Ishikawa (cell line): ENCODE results near the gene FOXF1.

Experiments used
- EGR1 ChIP-seq: IDR thresholded peaks from 2 replicates; pipeline ENCODE4 v1.6.1; 2012
- FOXM1 ChIP-seq: IDR thresholded peaks from 2 replicates; pipeline ENCODE4 v1.6.1; 2012; ENCODE audit warnings: low read depth, borderline replicate concordance
- NFIC ChIP-seq: IDR thresholded peaks from 2 replicates; pipeline ENCODE4 v1.6.1; 2012
- TAF1 ChIP-seq: IDR thresholded peaks from 2 replicates; pipeline ENCODE4 v1.6.1; 2012; ENCODE audit warnings: low read depth, mild to moderate bottlenecking
- YY1 ChIP-seq: IDR thresholded peaks from 2 replicates; pipeline ENCODE4 v1.6.1; 2012; ENCODE audit warnings: low read depth
- ZBTB7A ChIP-seq: IDR thresholded peaks from 2 replicates; pipeline ENCODE4 v1.6.1; 2012; ENCODE audit warnings: low read depth
- TF ChIP-seq, protein P1 (sequence below): IDR thresholded peaks from 2 replicates; pipeline ENCODE4 v1.6.1; 2012; ENCODE audit warnings: low read depth, mild to moderate bottlenecking
- TF ChIP-seq, protein P2 (sequence below): IDR thresholded peaks from 2 replicates; pipeline ENCODE4 v1.6.1; 2012

DNA sequence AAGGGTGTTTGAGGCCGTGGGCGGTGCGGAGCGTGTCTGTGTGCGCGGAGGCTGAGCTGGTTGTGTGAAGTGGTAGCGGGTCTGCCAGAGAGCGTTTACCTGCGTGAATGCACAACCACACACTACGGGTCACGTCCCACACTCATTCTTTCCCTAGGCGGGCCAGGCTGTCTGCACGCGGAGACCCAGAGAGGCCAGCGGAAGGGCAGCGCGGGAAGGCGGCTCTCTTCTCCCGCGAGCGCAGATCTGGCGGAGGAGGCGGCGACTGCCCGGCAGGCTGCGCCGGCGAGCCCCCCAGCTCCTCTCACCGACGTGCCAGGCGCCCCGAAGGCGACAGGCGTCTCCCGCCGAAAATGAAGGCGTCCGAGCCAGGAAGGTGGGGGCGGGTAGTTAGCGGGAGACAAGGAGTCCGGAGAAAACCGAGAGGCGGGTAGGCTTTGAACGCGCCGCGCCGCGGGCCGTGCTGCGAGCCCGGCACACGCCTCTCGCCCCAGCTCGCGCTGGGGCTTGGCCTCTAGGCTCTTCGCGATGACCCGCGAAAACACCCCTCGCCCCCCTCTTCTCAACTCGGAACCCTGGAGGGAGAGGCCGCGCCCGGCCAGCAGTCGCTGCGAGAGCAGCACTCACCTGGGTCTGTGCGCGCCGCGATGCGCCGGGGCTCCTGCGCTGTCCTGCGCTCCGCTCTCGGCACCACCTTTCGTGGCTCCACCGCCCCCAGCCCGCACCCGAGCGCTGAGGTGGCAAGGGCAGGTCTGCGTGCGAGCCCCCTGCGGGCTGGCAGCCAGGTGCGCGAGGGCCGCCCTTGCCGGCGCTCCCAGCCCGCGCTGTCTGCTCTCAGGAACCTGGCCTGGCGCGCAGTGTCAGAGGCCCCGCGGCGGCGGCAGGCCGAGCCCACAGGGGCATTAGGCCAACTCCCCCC lies 2.0 kb upstream of the FOXF1 start:
- no peak for TF ChIP-seq TAF1
- TF ChIP-seq FOXM1, result no peak
- TF ChIP-seq, protein P1, sequence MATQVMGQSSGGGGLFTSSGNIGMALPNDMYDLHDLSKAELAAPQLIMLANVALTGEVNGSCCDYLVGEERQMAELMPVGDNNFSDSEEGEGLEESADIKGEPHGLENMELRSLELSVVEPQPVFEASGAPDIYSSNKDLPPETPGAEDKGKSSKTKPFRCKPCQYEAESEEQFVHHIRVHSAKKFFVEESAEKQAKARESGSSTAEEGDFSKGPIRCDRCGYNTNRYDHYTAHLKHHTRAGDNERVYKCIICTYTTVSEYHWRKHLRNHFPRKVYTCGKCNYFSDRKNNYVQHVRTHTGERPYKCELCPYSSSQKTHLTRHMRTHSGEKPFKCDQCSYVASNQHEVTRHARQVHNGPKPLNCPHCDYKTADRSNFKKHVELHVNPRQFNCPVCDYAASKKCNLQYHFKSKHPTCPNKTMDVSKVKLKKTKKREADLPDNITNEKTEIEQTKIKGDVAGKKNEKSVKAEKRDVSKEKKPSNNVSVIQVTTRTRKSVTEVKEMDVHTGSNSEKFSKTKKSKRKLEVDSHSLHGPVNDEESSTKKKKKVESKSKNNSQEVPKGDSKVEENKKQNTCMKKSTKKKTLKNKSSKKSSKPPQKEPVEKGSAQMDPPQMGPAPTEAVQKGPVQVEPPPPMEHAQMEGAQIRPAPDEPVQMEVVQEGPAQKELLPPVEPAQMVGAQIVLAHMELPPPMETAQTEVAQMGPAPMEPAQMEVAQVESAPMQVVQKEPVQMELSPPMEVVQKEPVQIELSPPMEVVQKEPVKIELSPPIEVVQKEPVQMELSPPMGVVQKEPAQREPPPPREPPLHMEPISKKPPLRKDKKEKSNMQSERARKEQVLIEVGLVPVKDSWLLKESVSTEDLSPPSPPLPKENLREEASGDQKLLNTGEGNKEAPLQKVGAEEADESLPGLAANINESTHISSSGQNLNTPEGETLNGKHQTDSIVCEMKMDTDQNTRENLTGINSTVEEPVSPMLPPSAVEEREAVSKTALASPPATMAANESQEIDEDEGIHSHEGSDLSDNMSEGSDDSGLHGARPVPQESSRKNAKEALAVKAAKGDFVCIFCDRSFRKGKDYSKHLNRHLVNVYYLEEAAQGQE, result no peak
- no peak for TF ChIP-seq ZBTB7A
- TF ChIP-seq, protein P2, sequence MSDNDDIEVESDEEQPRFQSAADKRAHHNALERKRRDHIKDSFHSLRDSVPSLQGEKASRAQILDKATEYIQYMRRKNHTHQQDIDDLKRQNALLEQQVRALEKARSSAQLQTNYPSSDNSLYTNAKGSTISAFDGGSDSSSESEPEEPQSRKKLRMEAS, result no peak
- no peak for TF ChIP-seq NFIC
- TF ChIP-seq EGR1, result no peak
- TF ChIP-seq YY1, result no peak
